Activated CD4-positive, alpha-beta memory T cell treated with anti-CD3 and anti-CD28 coated beads, Interleukin-2, amount 10 ng/mL, durations not matched to agents 7 days and 5 days (primary cell): ENCODE measurements around the gene TMEM266. TPM values are rescaled to one million over a fixed set of nuclear protein-coding genes. Genes with fewer than 3 reads are reported as not detected.

Experiments used
- CTCF ChIA-PET: fragments of 350-600 bp; sonication (Branson Sonifier 250); formaldehyde crosslinking; loops from one replicate; lab custom pipeline; 2021; ENCODE audit warnings: antibody characterized with exemption, inconsistent platforms; lab: Charles Lee
- POLR2A ChIA-PET: fragments of 350-600 bp; sonication (Branson Sonifier 250); formaldehyde crosslinking; loops from one replicate; lab custom pipeline; 2021; ENCODE audit warnings: antibody characterized with exemption; lab: Charles Lee
- DNase-seq: peaks from one replicate; pipeline ENCODE4 v3.0.0-alpha.2; 2020
- H3K27ac Mint-ChIP-seq: one replicate; pipeline ENCODE4 v1.8.0; 2021; ENCODE audit warnings: mild to moderate bottlenecking, mixed read lengths
- H3K27me3 Mint-ChIP-seq: one replicate; pipeline ENCODE4 v1.8.0; 2021; ENCODE audit warnings: mixed read lengths
- H3K36me3 Mint-ChIP-seq: one replicate; pipeline ENCODE4 v1.8.0; 2021; ENCODE audit warnings: low read depth, mixed read lengths
- H3K4me1 Mint-ChIP-seq: one replicate; pipeline ENCODE4 v1.8.0; 2021; ENCODE audit warnings: mixed read lengths
- H3K4me3 Mint-ChIP-seq: one replicate; pipeline ENCODE4 v1.8.0; 2021; ENCODE audit warnings: mild to moderate bottlenecking, mixed read lengths
- H3K9me3 Mint-ChIP-seq: one replicate; pipeline ENCODE4 v1.8.0; 2021; ENCODE audit warnings: mixed read lengths
- total RNA-seq, 2 experiments: library from RNA; stranded (reverse); gene quantifications; one replicate each; pipeline ENCODE4 v1.2.3, GENCODE V29; 2021

TMEM266 gene
- total RNA-seq, 2 experiments from 2014 or later = not detected

DNA sequence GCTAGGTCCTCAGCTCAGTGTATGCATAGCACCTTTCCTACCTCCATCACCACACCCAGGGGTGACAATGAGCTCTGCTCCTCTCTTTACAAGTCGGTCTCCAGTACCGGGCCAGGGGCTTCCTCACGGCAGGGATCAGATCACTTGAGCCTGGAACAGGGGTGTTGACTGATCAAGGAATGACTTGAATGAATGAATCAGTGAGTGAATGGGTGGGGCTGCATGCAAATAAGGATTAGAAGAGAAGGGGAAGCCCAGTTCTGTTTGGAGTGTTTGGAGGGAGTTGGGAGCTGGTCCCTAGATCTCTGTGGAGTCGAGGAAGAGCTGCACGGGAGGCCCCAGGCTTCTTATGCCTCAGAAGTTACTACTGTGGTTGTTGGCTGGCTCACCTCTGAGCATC is 87.0 kb downstream of the TMEM266 start:
- Mint-ChIP-seq H3K4me1 (peaks cover 18% of the 10 kb centered on the region), H3K36me3 (no peaks in the 10 kb centered on the region), H3K27me3 (peaks cover 45% of the 10 kb centered on the region), H3K27ac (no peak overlapping the region), H3K9me3 (no peaks in the 10 kb centered on the region), H3K4me3 (no peak overlapping the region)
- DNase-seq = no peak
- ChIA-PET CTCF (interaction anchor here (0.8 to 6.0 kb wide), 3 partner anchors 8 to 91 kb away, joined by 3 to 66 read pairs (median 32); partner anchors contain the start of gene TMEM266), POLR2A (no interaction called here)

DNA sequence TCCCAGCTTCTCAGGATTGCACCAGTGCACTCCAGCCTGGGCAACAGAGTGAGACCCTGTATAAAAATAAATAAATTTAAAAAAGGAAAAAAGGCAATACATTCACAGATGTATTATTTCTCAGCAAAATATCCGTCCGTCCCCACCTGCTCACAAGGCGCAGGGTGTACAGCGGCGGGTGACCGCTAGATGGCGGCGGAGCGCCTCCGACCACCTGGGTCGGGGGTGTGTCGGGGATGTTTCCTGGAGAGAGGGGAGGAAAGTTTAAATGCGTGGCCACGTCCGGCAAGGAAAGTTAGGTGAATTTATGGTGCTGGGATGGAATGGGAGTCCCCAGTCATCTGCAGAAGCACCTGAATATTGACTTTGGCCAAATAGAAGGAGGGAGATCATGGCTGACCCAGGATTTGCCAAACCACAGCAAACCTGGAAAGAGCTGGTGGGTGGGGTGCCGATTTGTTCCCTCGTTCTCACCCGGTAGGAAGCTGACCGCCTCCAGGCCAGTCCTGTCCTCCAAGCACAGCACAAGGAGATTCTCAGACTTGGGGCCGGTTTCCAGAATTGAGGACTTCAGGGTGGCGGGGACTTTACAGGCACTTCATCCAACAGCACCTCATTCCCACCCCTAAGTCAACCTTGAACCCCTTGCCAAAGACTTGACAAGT is 88.3 kb downstream of the TMEM266 start:
- H3K4me3 Mint-ChIP-seq = no peak overlapping the region
- ChIA-PET POLR2A (no interaction called here), CTCF (interaction anchor here (0.6 to 6.0 kb wide), 7 partner anchors 9 to 100 kb away, joined by 3 to 66 read pairs (median 3); partner anchors contain the start of gene TMEM266)
- no peaks in the 10 kb centered on the region for H3K36me3 Mint-ChIP-seq
- peaks cover 18% of the 10 kb centered on the region for H3K4me1 Mint-ChIP-seq
- H3K9me3 Mint-ChIP-seq = no peaks in the 10 kb centered on the region
- peaks cover 41% of the 10 kb centered on the region for H3K27me3 Mint-ChIP-seq
- DNase-seq = peak; percentile 70
- no peak overlapping the region for H3K27ac Mint-ChIP-seq

DNA sequence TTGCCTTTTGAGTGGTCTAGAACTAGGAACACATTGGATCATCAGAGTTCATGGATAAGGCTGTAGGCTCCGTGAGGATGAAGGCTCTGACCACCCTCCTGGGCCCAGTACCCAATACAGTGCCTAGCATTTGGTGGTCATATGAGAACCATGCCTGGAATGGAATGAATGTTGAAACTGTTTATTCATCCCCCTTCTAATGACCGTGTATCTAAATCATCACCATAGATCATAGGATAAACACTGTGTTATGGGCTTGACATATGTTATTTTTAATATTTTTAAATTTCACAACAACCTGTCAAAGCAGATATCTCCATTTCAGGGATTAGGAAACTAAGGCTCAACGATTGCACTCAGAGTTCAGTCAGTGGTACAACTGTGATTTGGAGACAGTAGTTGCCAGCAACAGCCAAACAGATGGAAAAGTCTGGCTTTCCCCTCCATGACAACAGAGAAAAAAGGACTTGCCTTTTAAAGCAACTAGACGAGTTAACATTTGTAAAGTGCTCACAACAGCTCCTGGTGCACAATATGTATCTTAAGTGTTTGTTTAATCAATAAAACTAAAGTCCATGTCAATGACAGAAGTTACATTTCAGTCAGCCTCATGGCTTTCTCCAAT is 89.6 kb downstream of the TMEM266 start:
- ChIA-PET POLR2A (interaction anchor here (1.0 to 1.2 kb wide), 2 partner anchors 9 to 35 kb away, joined by 4 to 5 read pairs; no protein-coding TSS in a partner anchor), CTCF (interaction anchor here (1.0 to 6.0 kb wide), 11 partner anchors 9 to 717 kb away, joined by 3 to 66 read pairs (median 4); partner anchors contain the start of gene TMEM266)
- Mint-ChIP-seq H3K27me3 (peaks cover 30% of the 10 kb centered on the region), H3K4me1 (peaks cover 18% of the 10 kb centered on the region), H3K9me3 (no peaks in the 10 kb centered on the region), H3K36me3 (no peaks in the 10 kb centered on the region), H3K27ac (no peak overlapping the region), H3K4me3 (no peak overlapping the region)
- DNase-seq = no peak

DNA sequence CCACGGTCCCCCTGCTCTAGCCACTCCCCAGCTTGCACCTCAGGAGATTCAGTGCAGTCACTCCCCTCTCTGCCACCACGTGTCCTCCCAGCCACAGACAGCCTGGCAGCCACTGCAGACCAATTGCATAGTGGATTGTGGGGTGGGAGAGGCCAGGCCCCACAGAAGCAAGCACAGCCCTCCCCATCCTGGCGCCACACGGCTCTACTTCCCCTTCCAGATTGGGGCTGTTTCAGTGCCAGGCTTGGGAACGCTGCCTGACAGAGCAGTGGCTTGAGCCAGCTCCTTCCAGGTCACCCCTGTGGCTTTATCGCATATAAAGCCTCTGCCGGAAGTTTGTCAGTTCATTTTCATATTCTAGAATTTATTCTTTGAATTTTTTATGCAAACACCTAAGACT is 90.7 kb downstream of the TMEM266 start:
- ChIA-PET POLR2A (interaction anchor here (1.0 kb wide), 1 partner anchor 36 kb away, joined by 4 read pairs; no protein-coding TSS in a partner anchor), CTCF (interaction anchor here (1.1 to 6.0 kb wide), 10 partner anchors 9 to 340 kb away, joined by 3 to 66 read pairs (median 4); partner anchors contain the start of gene TMEM266)
- Mint-ChIP-seq H3K27me3 (peaks cover 20% of the 10 kb centered on the region), H3K36me3 (no peaks in the 10 kb centered on the region), H3K4me3 (no peak overlapping the region), H3K27ac (no peak overlapping the region), H3K9me3 (no peaks in the 10 kb centered on the region), H3K4me1 (peaks cover 15% of the 10 kb centered on the region)
- DNase-seq = no peak

DNA sequence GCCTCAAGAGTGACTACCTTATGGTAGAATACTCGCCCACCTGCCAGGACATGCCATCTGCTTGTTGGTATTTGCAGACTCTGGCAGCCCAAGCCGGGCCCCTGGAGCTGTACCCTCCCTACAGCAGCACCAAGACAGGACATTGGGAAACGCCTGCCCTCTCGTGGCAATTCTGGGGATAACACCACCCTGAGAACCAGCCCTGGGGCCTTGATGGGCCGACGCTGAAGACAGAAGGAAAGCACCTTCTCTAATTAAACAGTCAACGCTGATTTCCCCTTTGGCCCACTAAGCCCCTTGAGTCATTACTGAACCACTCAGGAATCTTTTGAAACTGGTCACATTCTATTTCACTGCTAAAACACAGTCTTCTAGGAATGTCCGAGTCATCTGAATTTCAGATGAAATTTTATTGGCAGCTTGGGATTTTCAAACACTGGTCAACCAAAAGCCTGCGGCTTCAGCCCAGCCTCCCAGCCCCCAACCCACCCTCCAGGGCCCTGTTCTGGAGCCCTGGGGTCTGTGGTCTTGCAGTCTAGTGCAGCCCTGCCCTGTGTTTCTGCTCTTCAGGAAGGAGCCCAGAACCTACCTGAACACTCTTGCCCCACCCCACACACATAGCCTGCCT is 91.3 kb downstream of the TMEM266 start:
- peaks cover 16% of the 10 kb centered on the region for H3K27me3 Mint-ChIP-seq
- POLR2A ChIA-PET = no interaction called here
- no peak overlapping the region for H3K4me3 Mint-ChIP-seq
- peak; percentile 77 for DNase-seq
- CTCF ChIA-PET = interaction anchor here (1.1 to 6.0 kb wide), 8 partner anchors 9 to 340 kb away, joined by 3 to 66 read pairs (median 6); partner anchors contain the start of gene TMEM266
- no peak overlapping the region for H3K27ac Mint-ChIP-seq
- peaks cover 15% of the 10 kb centered on the region for H3K4me1 Mint-ChIP-seq
- H3K9me3 Mint-ChIP-seq = no peaks in the 10 kb centered on the region
- no peaks in the 10 kb centered on the region for H3K36me3 Mint-ChIP-seq

DNA sequence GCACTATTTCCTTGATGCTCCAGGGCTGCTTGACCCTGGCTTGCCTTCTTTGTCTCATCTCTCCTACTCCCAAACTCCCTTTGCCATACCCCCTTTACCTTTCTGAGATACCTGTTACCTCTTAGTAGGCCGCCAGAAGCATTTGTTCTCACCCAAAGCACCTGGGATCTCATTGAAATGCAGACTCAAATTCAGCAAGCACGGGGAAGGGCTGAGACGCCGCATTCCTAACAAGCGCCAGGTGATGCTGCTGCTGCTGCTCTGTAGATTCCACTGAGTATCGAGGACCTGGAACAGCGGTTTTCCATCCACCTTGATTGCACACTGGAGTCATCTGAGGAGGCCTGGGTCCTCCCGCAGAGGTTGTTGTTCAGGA is 91.8 kb downstream of the TMEM266 start:
- Mint-ChIP-seq H3K36me3 (no peaks in the 10 kb centered on the region), H3K27me3 (peaks cover 12% of the 10 kb centered on the region)

DNA sequence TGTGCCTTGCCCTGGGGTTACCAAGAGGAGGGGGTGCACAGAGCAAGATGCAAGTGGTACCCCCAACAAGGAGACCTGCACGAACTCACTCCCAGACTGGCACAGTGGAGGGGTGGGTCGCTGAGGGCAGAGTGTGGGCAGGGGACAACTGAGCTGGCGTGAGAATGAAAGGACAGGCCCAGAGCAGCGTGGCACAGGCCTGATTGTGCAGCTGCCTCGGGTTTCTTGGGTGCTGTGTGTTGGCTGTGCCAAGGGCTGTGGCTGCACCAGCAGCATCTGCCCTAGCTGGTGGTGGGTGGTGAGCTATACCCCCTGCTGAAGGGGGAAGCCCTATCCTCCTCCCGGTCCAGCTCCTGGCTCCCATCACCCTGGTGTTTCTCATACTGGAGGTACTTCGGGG is 92.4 kb downstream of the TMEM266 start:
- DNase-seq = no peak
- no peaks in the 10 kb centered on the region for H3K36me3 Mint-ChIP-seq
- H3K27ac Mint-ChIP-seq = no peak overlapping the region
- POLR2A ChIA-PET = no interaction called here
- peaks cover 7% of the 10 kb centered on the region for H3K27me3 Mint-ChIP-seq
- H3K4me3 Mint-ChIP-seq = no peak overlapping the region
- CTCF ChIA-PET = interaction anchor here (1.4 kb wide), 1 partner anchor 13 kb away, joined by 7 read pairs; no protein-coding TSS in a partner anchor
- peaks cover 15% of the 10 kb centered on the region for H3K4me1 Mint-ChIP-seq
- no peaks in the 10 kb centered on the region for H3K9me3 Mint-ChIP-seq

More for the DNA sequence above, 91.8 kb downstream of the TMEM266 start:
- ChIA-PET POLR2A (no interaction called here), CTCF (interaction anchor here (1.2 to 6.0 kb wide), 4 partner anchors 93 to 341 kb away, joined by 3 to 32 read pairs (median 10); partner anchors contain the start of gene TMEM266)
- Mint-ChIP-seq H3K9me3 (no peaks in the 10 kb centered on the region), H3K4me3 (no peak overlapping the region), H3K27ac (no peak overlapping the region), H3K4me1 (peaks cover 15% of the 10 kb centered on the region)
- DNase-seq = no peak

DNA sequence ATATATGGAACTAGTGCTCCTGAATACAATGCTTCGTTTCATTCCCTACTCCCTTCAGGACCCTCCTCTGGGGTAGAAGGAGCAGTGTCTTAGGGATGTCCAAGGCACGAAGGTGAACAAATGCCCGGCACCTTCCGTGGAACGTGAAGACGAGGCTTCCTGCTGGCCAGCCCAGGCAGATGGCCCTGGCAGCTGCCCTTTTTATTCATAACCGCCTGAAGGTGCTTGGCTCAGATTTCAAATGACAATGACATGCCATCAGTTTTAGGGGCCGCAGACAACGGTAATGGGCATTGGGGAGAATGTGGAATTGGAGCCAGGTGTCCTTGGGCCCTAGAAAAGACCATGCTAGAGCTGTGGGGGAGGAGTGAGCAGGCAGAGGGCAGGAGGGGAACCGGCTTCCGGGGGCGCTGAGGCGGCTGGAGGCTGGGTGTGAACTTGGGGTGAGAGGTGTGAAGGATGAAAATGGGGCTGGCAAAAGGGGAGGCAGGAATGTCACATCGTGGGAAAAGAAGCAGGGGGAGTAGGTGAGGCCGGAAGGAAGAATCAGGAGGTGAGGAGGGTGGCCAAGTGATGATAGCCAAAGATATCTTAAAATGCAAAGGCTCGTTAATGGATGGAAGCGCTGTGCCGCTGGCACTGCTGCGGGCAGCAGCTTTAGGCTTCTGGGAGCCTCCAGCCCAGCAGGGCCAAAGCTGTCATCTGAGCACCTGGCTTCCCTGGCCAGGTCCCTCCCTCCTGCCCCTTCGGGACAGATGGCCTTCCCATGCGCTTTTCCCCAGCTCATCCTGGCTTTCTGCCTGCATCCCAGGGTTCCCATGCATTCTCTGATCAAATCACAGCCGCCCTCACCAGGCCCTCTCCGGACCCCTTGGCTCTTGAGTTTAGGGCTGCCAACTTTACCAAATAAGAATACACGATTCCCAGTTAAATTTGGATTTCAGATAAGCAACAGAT is 93.7 kb downstream of the TMEM266 start:
- ChIA-PET POLR2A (no interaction called here), CTCF (interaction anchor here (1.4 kb wide), 1 partner anchor 14 kb away, joined by 7 read pairs; no protein-coding TSS in a partner anchor)
- Mint-ChIP-seq H3K4me1 (peaks cover 12% of the 10 kb centered on the region), H3K4me3 (no peak overlapping the region), H3K27ac (no peak overlapping the region), H3K36me3 (no peaks in the 10 kb centered on the region), H3K9me3 (no peaks in the 10 kb centered on the region), H3K27me3 (peaks cover 5% of the 10 kb centered on the region)
- no peak for DNase-seq

DNA sequence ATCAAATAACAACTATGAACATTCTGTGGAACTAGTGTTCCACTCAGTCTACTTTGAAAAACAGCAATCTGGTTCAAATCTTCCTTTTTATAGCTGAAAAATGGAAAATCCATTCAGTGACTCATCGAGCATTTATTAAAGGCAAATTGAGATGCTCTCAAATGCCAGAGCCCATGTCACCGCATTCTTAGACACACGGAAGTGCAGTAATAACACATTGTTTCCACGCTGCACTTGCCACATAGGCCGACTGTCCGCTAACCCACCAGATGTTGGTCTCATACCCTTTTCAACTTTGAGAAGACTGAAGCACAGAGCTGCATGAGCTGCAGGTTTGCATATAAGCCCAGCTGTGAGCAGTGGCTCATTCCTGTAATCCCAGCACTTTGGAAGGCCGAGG is 95.9 kb downstream of the TMEM266 start:
- DNase-seq = no peak
- Mint-ChIP-seq H3K27ac (no peak overlapping the region), H3K9me3 (no peaks in the 10 kb centered on the region), H3K4me1 (peaks cover 6% of the 10 kb centered on the region), H3K4me3 (no peak overlapping the region), H3K27me3 (no peaks in the 10 kb centered on the region), H3K36me3 (no peaks in the 10 kb centered on the region)
- ChIA-PET CTCF (no interaction called here), POLR2A (no interaction called here)

DNA sequence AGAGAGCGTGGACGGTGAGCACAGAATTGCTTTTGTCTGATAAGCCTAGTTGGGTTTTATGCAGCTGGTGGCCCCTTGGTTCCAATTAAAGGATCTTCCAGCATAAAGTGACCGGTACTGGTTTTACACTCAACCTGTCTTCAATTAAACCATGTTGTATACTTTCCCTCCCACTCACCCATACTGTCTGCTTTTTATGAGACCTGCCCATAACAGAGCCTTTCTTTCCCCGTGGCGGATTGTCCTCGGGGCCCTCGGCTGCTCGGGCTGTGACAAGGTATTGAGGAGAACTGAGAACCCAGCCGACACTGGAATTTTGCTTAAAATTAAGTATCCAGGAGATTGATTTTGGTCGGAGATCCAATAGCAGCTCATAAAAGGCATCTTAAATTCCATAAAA is 98.4 kb downstream of the TMEM266 start:
- Mint-ChIP-seq H3K27me3 (no peaks in the 10 kb centered on the region), H3K4me3 (no peak overlapping the region), H3K9me3 (no peaks in the 10 kb centered on the region), H3K4me1 (no peaks in the 10 kb centered on the region), H3K36me3 (no peaks in the 10 kb centered on the region), H3K27ac (no peak overlapping the region)
- no peak for DNase-seq
- ChIA-PET POLR2A (no interaction called here), CTCF (interaction anchor here (0.9 kb wide), 1 partner anchor 9 kb away, joined by 3 read pairs; no protein-coding TSS in a partner anchor)

DNA sequence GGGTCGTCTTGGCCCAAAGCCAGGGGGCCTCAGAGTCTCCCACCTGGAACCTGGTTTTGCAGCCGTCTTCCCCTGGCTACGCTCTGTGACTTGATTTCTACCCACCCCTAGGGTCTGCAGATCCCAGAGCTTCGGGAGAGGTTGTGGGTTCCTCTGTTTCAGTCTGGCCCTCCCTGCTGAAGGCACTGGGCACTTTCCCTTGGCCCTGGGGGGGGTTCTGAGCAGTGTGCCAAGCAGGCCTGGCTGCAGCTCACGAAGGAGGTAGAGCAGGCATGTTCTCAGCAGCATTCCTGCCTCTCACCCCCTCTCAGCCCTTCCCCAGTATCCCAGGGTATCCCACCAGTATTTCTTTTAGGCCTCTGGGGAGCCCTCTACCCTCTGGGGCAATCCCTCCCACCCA is 99.0 kb downstream of the TMEM266 start:
- no peak overlapping the region for H3K4me3 Mint-ChIP-seq
- ChIA-PET CTCF (interaction anchor here (0.9 kb wide), 1 partner anchor 10 kb away, joined by 3 read pairs; no protein-coding TSS in a partner anchor), POLR2A (no interaction called here)
- H3K4me1 Mint-ChIP-seq = no peaks in the 10 kb centered on the region
- H3K36me3 Mint-ChIP-seq = no peaks in the 10 kb centered on the region
- H3K27ac Mint-ChIP-seq = no peak overlapping the region
- H3K27me3 Mint-ChIP-seq = no peaks in the 10 kb centered on the region
- H3K9me3 Mint-ChIP-seq = no peaks in the 10 kb centered on the region
- no peak for DNase-seq

DNA sequence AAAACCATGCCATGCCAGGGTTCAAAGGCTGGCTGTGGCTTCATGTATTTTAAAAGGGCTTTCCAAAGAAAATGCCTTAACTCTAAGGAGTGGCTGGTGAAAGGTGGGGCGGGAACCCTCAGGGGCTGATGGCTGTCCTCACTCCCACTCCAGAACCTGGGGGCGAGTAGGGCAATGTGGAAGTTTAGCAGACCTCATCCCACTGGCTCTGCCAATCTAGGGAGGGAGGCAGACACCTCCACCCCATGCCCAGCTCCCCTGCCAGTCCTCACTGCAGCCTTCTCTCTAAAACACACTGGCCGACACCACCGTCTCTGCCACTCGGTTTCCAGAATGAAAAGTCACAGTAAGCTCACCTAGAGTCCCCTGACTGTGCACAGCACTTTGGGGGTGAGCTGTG is 99.5 kb downstream of the TMEM266 start:
- POLR2A ChIA-PET = no interaction called here
- Mint-ChIP-seq H3K4me1 (no peaks in the 10 kb centered on the region), H3K27ac (no peak overlapping the region), H3K36me3 (no peaks in the 10 kb centered on the region), H3K27me3 (no peaks in the 10 kb centered on the region), H3K9me3 (no peaks in the 10 kb centered on the region), H3K4me3 (no peak overlapping the region)
- CTCF ChIA-PET = interaction anchor here (1.0 kb wide), 1 partner anchor 9 kb away, joined by 4 read pairs; no protein-coding TSS in a partner anchor
- no peak for DNase-seq
